Endothelial cell of umbilical vein (primary cell): ENCODE measurements around the gene TAS2R43. TPM values are rescaled to one million over a fixed set of nuclear protein-coding genes. Genes with fewer than 3 reads are reported as not detected.

Source experiments
- BruUV-seq: library from RNA; stranded (reverse); fragments of 400-500 nt; replicated peaks from 2 replicates; lab custom pipeline; 2021; lab: Mats Ljungman, UMichigan
- CTCF ChIA-PET: fragments of 300-600, 350-600 bp; sonication (Branson Sonifier 250); formaldehyde crosslinking; loops from one replicate; lab custom pipeline; 2021; ENCODE audit warnings: antibody characterized with exemption, inconsistent platforms; lab: Charles Lee
- POLR2A ChIA-PET: fragments of 300-600, 350-600 bp; sonication (Branson Sonifier 250); formaldehyde crosslinking; loops from one replicate; lab custom pipeline; 2021; ENCODE audit warnings: antibody characterized with exemption, inconsistent platforms; lab: Charles Lee
- DNase-seq: peaks from one replicate; pipeline ENCODE4 v3.0.0-alpha.2; 2011; ENCODE audit warnings: low read depth, low spot score
- FAIRE-seq: peaks from 2 replicates; lab custom pipeline; 2011; peaks lifted over from hg19 to GRCh38; lab: Jason Lieb, UNC
- H2AFZ ChIP-seq: 2 replicates; pipeline ENCODE4 v1.6.0; 2012; ENCODE audit warnings: low read depth, low read length, control low read depth, inconsistent platforms
- H3K27ac ChIP-seq: 2 replicates; pipeline ENCODE4 v1.5.1; 2011; ENCODE audit warnings: low read depth, mild to moderate bottlenecking, control low read depth, low read length, moderate library complexity; ENCODE audit not compliant: insufficient read depth
- H3K27me3 ChIP-seq, 2 experiments: 2 replicates each; pipeline versions ENCODE4 v1.6.0 to v1.6.1; 2011; ENCODE audit warnings: low read length in 2 of 2, mixed read lengths in 1 of 2; ENCODE audit not compliant: control insufficient read depth in 2 of 2, insufficient read depth in 2 of 2
- H3K36me3 ChIP-seq, 2 experiments: 2 replicates in 1 of 2; 3 replicates in 1 of 2; pipeline ENCODE4 v1.5.1; 2011; ENCODE audit warnings: low read length in 2 of 2, mild to moderate bottlenecking in 1 of 2, moderate library complexity in 1 of 2; ENCODE audit not compliant: control insufficient read depth in 2 of 2, insufficient read depth in 2 of 2; ENCODE audit errors: extremely low read depth in 1 of 2
- H3K4me1 ChIP-seq: 3 replicates; pipeline ENCODE4 v1.5.1; 2011; ENCODE audit warnings: mild to moderate bottlenecking, low read length; ENCODE audit not compliant: control insufficient read depth, insufficient read depth; ENCODE audit errors: extremely low read depth
- H3K4me2 ChIP-seq: 2 replicates; pipeline ENCODE4 v1.6.1; 2011; ENCODE audit warnings: low read length, control low read depth, mixed read lengths; ENCODE audit not compliant: insufficient read depth
- H3K4me3 ChIP-seq, 3 experiments: fragments of 200-600 bp in 1 of 3; sonication (generic), shearing (Covaris generic) in 1 of 3; replicated peaks in 1 of 3; 2 replicates each; pipeline ENCODE4 v1.5.1; 2011 to 2016; ENCODE audit warnings: control low read depth in 3 of 3, low read length in 3 of 3, mild to moderate bottlenecking in 2 of 3, inconsistent platforms in 1 of 3, low read depth in 1 of 3, moderate library complexity in 1 of 3; ENCODE audit not compliant: insufficient read depth in 1 of 3
- H3K79me2 ChIP-seq: 2 replicates; pipeline ENCODE4 v1.6.0; 2012; ENCODE audit warnings: low read length, inconsistent platforms; ENCODE audit not compliant: control insufficient read depth, insufficient read depth
- H3K9ac ChIP-seq: replicated peaks from 2 replicates; pipeline ENCODE3; 2011; ENCODE audit warnings: low read length, control low read depth; ENCODE audit not compliant: insufficient read depth; ENCODE audit errors: extremely low read depth
- H3K9me1 ChIP-seq: replicated peaks from 3 replicates; pipeline ENCODE4 v1.6.0; 2011; ENCODE audit warnings: mild to moderate bottlenecking, low read length; ENCODE audit not compliant: control insufficient read depth, insufficient read depth; ENCODE audit errors: extremely low read depth
- H3K9me3 ChIP-seq: replicated peaks from 2 replicates; pipeline ENCODE4 v1.5.1; 2012; ENCODE audit warnings: low read length, inconsistent platforms; ENCODE audit not compliant: control insufficient read depth, insufficient read depth
- H4K20me1 ChIP-seq: replicated peaks from 2 replicates; pipeline ENCODE3; 2011; ENCODE audit warnings: mild to moderate bottlenecking, low read length; ENCODE audit not compliant: control insufficient read depth, insufficient read depth; ENCODE audit errors: extremely low read depth
- EZH2 ChIP-seq: IDR thresholded peaks from 2 replicates; pipeline ENCODE4 v1.6.1; 2012; ENCODE audit warnings: borderline replicate concordance, low read depth, mild to moderate bottlenecking, moderate library complexity, low read length, inconsistent platforms; ENCODE audit not compliant: severe bottlenecking
- GATA2 ChIP-seq: IDR thresholded peaks from 2 replicates; pipeline ENCODE4 v1.7.0; 2011; ENCODE audit warnings: low read depth, mild to moderate bottlenecking, moderate library complexity, mixed read lengths, low read length; ENCODE audit not compliant: insufficient read length, insufficient read depth
- JUN ChIP-seq: IDR thresholded peaks from 2 replicates; pipeline ENCODE4 v1.6.1; 2011; ENCODE audit warnings: borderline replicate concordance, low read depth; ENCODE audit not compliant: insufficient read length, insufficient read depth
- POLR2AphosphoS5 ChIP-seq: IDR thresholded peaks from 2 replicates; pipeline ENCODE4 v1.6.1; 2012; ENCODE audit warnings: low read depth, mild to moderate bottlenecking, control low read depth, low read length, moderate library complexity; ENCODE audit not compliant: insufficient read depth
- dilution Hi-C: fragments of 300-500 bp; cut with MboI; formaldehyde crosslinking; loops from one replicate; pipeline ENCODE4 v1.15.0; 2019; ENCODE audit warnings: low sequenced_read_pairs; ENCODE audit not compliant: extremely low pct_ligation_motif_present
- intact Hi-C: fragments of 100-400 bp; cut with micrococcal nuclease; formaldehyde crosslinking; loops from one replicate; pipeline ENCODE4 v1.10.0; 2022
- polyA plus RNA-seq, 4 experiments: library from polyadenylated mRNA; depleted of rRNA in 3 of 4; stranded (reverse) in 3 of 4; unstranded in 1 of 4; fragments of >200 nt; gene quantifications; 2 replicates each; pipeline versions ENCODE4 v1.2.1 to v1.2.3, GENCODE V29; 2011 to 2012; ENCODE audit warnings: missing spikeins in 1 of 4
- total RNA-seq: library from RNA; stranded (reverse); gene quantifications from 2 replicates; pipeline ENCODE4 v1.2.3, GENCODE V29; 2021
- TF ChIP-seq, protein P1 (sequence below), 2 donors: IDR thresholded peaks; 1 replicate in 1 of 2; 2 replicates in 1 of 2; pipeline ENCODE4 v1.5.1; 2011; ENCODE audit warnings: low read length in 2 of 2, mild to moderate bottlenecking in 2 of 2, moderate library complexity in 2 of 2, control low read depth in 1 of 2, inconsistent platforms in 1 of 2, low read depth in 1 of 2; ENCODE audit not compliant: insufficient read depth in 1 of 2; ENCODE audit errors: extremely low read depth in 1 of 2
- TF ChIP-seq, protein P2 (sequence below): IDR thresholded peaks from 2 replicates; pipeline ENCODE4 v1.6.1; 2011; ENCODE audit not compliant: insufficient read depth, insufficient read length

Gene TAS2R43
- total and polyA plus RNA-seq, 2 donors (not counting 3 experiments of a cell fraction or from before 2014, with no cell fraction given): 0.07 to 1.8 TPM

DNA sequence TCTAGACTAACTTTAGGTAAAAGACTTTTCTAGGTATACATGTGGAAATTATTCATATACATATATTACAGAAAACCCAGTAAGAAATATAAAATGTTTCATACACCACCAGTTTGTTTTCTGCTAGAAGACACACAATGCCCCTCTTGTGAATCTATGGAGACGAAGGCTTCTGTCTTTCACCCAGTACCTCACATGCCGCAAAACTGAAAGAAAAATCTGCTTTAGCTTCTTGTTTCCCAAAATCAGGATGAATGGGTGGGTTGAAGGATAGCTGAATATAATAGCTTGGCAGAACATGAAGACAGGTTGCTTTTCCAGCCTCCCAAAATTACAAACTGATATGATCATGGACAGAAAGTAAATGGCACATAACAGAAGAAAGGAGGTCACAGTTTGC is 41.0 kb upstream of the TAS2R43 start:
- Histone ChIP-seq H3K9me1 (no peaks in the 10 kb centered on the region), H3K79me2 (peaks cover 51% of the 10 kb centered on the region), H3K4me1 (no peaks in the 10 kb centered on the region), H3K4me3 (no peak overlapping the region), H2AFZ (no peak overlapping the region), H3K27ac (no peak overlapping the region), H3K9me3 (no peaks in the 10 kb centered on the region), H3K36me3 (no peaks in the 10 kb centered on the region), H3K9ac (no peak overlapping the region), H4K20me1 (no peaks in the 10 kb centered on the region), H3K27me3 (no peaks in the 10 kb centered on the region), H3K4me2 (no peak overlapping the region)
- dilution Hi-C loops (no loop called here), intact Hi-C loops (no loop called here)
- CTCF ChIA-PET: no interaction called here
- TF ChIP-seq GATA2 (no peak), EZH2 (no peak)
- POLR2A ChIA-PET: no interaction called here
- BruUV-seq: no TSS peak
- FAIRE-seq (no peak), DNase-seq (no peak)

DNA sequence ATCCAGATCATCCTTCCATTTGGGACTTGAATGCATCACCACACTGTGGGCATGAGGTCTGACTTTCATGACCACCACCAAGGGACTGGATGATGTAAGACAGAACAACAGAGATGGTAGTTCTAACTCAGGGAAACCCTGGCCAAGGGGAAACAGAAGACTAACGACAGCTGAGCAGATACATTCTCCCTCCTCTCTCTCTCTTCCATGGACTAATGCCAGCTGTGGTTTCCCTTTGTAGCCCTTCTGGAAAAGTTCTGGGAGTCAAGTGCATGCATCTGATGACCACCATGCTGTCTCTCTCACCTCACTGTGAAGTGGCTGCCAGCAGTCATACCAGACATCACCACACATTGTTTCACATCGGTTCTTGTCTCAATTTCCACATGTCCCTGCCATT is 38.9 kb upstream of the TAS2R43 start:
- no peak overlapping the region for H3K9ac ChIP-seq
- CTCF ChIA-PET: no interaction called here
- TF ChIP-seq, protein P1, sequence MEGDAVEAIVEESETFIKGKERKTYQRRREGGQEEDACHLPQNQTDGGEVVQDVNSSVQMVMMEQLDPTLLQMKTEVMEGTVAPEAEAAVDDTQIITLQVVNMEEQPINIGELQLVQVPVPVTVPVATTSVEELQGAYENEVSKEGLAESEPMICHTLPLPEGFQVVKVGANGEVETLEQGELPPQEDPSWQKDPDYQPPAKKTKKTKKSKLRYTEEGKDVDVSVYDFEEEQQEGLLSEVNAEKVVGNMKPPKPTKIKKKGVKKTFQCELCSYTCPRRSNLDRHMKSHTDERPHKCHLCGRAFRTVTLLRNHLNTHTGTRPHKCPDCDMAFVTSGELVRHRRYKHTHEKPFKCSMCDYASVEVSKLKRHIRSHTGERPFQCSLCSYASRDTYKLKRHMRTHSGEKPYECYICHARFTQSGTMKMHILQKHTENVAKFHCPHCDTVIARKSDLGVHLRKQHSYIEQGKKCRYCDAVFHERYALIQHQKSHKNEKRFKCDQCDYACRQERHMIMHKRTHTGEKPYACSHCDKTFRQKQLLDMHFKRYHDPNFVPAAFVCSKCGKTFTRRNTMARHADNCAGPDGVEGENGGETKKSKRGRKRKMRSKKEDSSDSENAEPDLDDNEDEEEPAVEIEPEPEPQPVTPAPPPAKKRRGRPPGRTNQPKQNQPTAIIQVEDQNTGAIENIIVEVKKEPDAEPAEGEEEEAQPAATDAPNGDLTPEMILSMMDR (IDR thresholded peaks at IDR 0.05; ENCODE audit: extremely low read depth in 1 of 2, insufficient read depth in 1 of 2, low read depth in 1 of 2, low read length in 2 of 2): no peak
- TF ChIP-seq EZH2 (no peak), POLR2AphosphoS5 (no peak), JUN (no peak), GATA2 (no peak)
- TF ChIP-seq, protein P2, sequence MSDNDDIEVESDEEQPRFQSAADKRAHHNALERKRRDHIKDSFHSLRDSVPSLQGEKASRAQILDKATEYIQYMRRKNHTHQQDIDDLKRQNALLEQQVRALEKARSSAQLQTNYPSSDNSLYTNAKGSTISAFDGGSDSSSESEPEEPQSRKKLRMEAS: no peak
- no peak overlapping the region for H3K4me3 ChIP-seq
- H3K4me1 ChIP-seq: no peaks in the 10 kb centered on the region
- no peaks in the 10 kb centered on the region for H3K36me3 ChIP-seq
- H3K9me1 ChIP-seq: no peaks in the 10 kb centered on the region
- POLR2A ChIA-PET: no interaction called here
- no peak overlapping the region for H3K27ac ChIP-seq
- H3K4me2 ChIP-seq: no peak overlapping the region
- FAIRE-seq (no peak), DNase-seq (no peak)
- no peaks in the 10 kb centered on the region for H3K27me3 ChIP-seq
- intact Hi-C loops (no loop called here), dilution Hi-C loops (no loop called here)
- peaks cover 6% of the 10 kb centered on the region for H4K20me1 ChIP-seq
- peaks cover 44% of the 10 kb centered on the region for H3K79me2 ChIP-seq
- BruUV-seq: no TSS peak
- H3K9me3 ChIP-seq: no peaks in the 10 kb centered on the region
- no peak overlapping the region for H2AFZ ChIP-seq
